Bone marrow (tissue), 2 donors: Measurements from ENCODE around the gene UBAP1.
A peak's percentile ranks its signal among the peaks of the same experiment; 100 is the strongest.
"Not testable (repeated sequence)": the region's sequence is repeated elsewhere in the genome, so short reads cannot be mapped to it uniquely, and the experiment has no call there.

ENCODE experiments used
- DNase-seq, 2 donors: peaks; one replicate each; lab custom pipeline; 2025; lab: John Stamatoyannopoulos, UW

Gene UBAP1

GRCh38 chr9:34178436-34179212 lies at the start of gene UBAP1:
Gene UBAP1, plus strand, starts transcription at chr9:34179043. Its CDS starts 41,872 bp downstream, at chr9:34220915.
- DNase-seq = peak; percentile 83 to 93

- no peak for DNase-seq
Observed at GRCh38 chr9:34131571-34131970, 47.3 kb upstream of the UBAP1 start.

GRCh38 chr9:34133436-34133949 lies 45.4 kb upstream of the UBAP1 start:
- DNase-seq = no peak

GRCh38 chr9:34134521-34134920 lies 44.3 kb upstream of the UBAP1 start:
- DNase-seq = no peak

- DNase-seq = not testable (repeated sequence)
Observed at GRCh38 chr9:34138644-34139043, 40.2 kb upstream of the UBAP1 start.

GRCh38 chr9:34139477-34140146 lies 39.2 kb upstream of the UBAP1 start:
- peak in 1 of 2 donors; percentile 48 for DNase-seq

GRCh38 chr9:34140853-34141252 lies 38.0 kb upstream of the UBAP1 start:
- no peak for DNase-seq

- peak in 1 of 2 donors; percentile 58 for DNase-seq
Observed at GRCh38 chr9:34143116-34143515, 35.7 kb upstream of the UBAP1 start.

GRCh38 chr9:34145165-34145564 lies 33.7 kb upstream of the UBAP1 start:
- no peak for DNase-seq

GRCh38 chr9:34151398-34151797 lies 27.4 kb upstream of the UBAP1 start:
- DNase-seq = no peak

GRCh38 chr9:34154057-34154456 lies 24.8 kb upstream of the UBAP1 start:
- no peak for DNase-seq

- DNase-seq = no peak
Observed at GRCh38 chr9:34157318-34157717, 21.5 kb upstream of the UBAP1 start.

GRCh38 chr9:34157898-34158297 lies 20.9 kb upstream of the UBAP1 start:
- no peak for DNase-seq

GRCh38 chr9:34158362-34158869 lies 20.4 kb upstream of the UBAP1 start:
- no peak for DNase-seq

GRCh38 chr9:34163434-34163833 lies 15.4 kb upstream of the UBAP1 start:
- no peak for DNase-seq

GRCh38 chr9:34169125-34169524 lies 9.7 kb upstream of the UBAP1 start:
- no peak for DNase-seq

GRCh38 chr9:34170237-34170991 lies 8.4 kb upstream of the UBAP1 start:
- no peak for DNase-seq

GRCh38 chr9:34171753-34172535 lies 6.9 kb upstream of the UBAP1 start:
- peak in 1 of 2 donors; percentile 61 for DNase-seq

GRCh38 chr9:34176089-34176488 lies 2.8 kb upstream of the UBAP1 start:
- DNase-seq = no peak

- DNase-seq = no peak
Observed at GRCh38 chr9:34177593-34178435, 1.0 kb upstream of the UBAP1 start.
